Skeletal muscle satellite cell (primary cell): ENCODE measurements around the gene ZNF221. TPM values are rescaled to one million over a fixed set of nuclear protein-coding genes. Genes with fewer than 3 reads are reported as not detected.

Experiments used
- H3K27me3 ChIP-seq: 2 replicates; pipeline ENCODE4 v1.7.0; 2013; ENCODE audit warnings: low read length; ENCODE audit not compliant: control insufficient read depth, insufficient read depth
- H3K36me3 ChIP-seq: 2 replicates; pipeline ENCODE4 v1.7.0; 2013; ENCODE audit warnings: mild to moderate bottlenecking, control low read depth, low read length; ENCODE audit not compliant: insufficient read depth
- H3K4me1 ChIP-seq: 2 replicates; pipeline ENCODE4 v1.7.0; 2013; ENCODE audit warnings: low read length; ENCODE audit not compliant: control insufficient read depth, insufficient read depth
- H3K4me2 ChIP-seq: 2 replicates; pipeline ENCODE4 v1.7.0; 2013; ENCODE audit warnings: mild to moderate bottlenecking, low read length
- H3K4me3 ChIP-seq: 2 replicates; pipeline ENCODE4 v1.7.0; 2013; ENCODE audit warnings: low read length
- H3K9ac ChIP-seq: 2 replicates; pipeline ENCODE4 v1.7.0; 2013; ENCODE audit warnings: mild to moderate bottlenecking, low read depth, low read length, moderate library complexity
- H3K9me3 ChIP-seq: replicated peaks from 2 replicates; pipeline ENCODE4 v1.7.0; 2013; ENCODE audit warnings: mild to moderate bottlenecking, control low read depth, low read length
- small RNA-seq: library from RNA; depleted of rRNA; stranded (forward); fragments of <200 nt; gene quantifications from one replicate; pipeline ENCODE3, GENCODE V24; 2012

ZNF221 gene

GRCh38 chr19:44007473-44007872 is 56.4 kb downstream of the ZNF221 start:
- Histone ChIP-seq H3K36me3 (peaks cover 35% of the 10 kb centered on the region), H3K9me3 (peaks cover 13% of the 10 kb centered on the region), H3K4me2 (no peak overlapping the region), H3K27me3 (no peaks in the 10 kb centered on the region), H3K9ac (no peak overlapping the region), H3K4me1 (no peaks in the 10 kb centered on the region), H3K4me3 (no peak overlapping the region)

- Histone ChIP-seq H3K27me3 (no peaks in the 10 kb centered on the region), H3K9ac (no peak overlapping the region), H3K4me2 (no peak overlapping the region), H3K4me3 (no peak overlapping the region), H3K4me1 (no peaks in the 10 kb centered on the region), H3K36me3 (peaks cover 35% of the 10 kb centered on the region), H3K9me3 (peaks cover 13% of the 10 kb centered on the region)
Measured at GRCh38 chr19:44010468-44010867, 59.4 kb downstream of the ZNF221 start.

Small RNA genes lying within 50 kb of the gene (small RNA-seq; reads per million reads assigned to genes)
- gene AC006213.5 = not detected
